Activated CD8-positive, alpha-beta memory T cell treated with anti-CD3 and anti-CD28 coated beads for 24 hours (primary cell): ENCODE measurements around the gene HK1.

Experiments used
- DNase-seq: peaks from one replicate; pipeline ENCODE4 v3.0.0-alpha.2; 2020

The HK1 gene

DNA sequence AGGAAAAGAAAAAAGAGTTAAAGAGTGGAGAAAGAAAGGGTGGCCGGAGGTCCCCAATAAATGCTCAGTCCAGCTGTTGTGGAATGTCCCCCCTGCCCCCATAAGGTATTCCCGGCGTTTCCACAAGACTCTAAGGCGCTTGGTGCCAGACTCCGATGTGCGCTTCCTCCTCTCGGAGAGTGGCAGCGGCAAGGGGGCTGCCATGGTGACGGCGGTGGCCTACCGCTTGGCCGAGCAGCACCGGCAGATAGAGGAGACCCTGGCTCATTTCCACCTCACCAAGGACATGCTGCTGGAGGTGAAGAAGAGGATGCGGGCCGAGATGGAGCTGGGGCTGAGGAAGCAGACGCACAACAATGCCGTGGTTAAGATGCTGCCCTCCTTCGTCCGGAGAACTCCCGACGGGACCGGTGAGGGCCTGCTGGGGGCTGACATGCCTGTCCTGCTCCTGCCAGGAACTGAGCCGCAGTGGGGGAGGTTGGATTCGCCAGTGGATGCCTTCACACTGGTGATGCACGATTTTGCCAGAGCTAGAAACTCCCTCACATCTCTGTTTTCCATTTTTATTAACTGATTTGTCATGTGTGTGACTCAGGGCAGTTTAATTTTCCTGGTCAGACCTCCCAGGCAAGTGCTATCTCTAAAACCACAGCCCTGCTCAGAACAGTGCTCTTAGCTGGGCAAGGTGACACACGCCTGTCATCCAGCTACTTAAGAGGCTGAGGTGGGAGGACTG, 104.3 kb downstream of the HK1 start:
- no peak for DNase-seq

DNA sequence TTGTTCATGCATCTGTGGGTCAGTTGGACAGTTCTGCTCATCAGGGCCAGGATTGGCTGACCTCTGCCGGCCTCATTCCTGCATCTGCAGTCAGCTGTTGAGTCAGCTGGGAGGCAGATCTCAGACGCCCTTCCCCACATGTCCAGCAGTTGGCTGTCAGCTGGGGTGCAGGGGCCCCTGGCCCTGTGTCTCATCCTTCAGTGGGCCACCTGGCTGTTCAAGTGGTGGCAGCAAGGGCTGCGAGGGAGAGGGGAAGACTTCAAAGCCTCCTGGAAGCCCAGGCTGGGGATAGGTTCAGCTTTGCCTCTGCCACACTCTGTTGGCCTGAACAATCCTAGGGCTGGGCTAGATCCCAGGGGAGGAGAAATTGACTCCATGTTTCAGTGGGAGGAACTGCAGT, 105.3 kb downstream of the HK1 start:
- DNase-seq: no peak

DNA sequence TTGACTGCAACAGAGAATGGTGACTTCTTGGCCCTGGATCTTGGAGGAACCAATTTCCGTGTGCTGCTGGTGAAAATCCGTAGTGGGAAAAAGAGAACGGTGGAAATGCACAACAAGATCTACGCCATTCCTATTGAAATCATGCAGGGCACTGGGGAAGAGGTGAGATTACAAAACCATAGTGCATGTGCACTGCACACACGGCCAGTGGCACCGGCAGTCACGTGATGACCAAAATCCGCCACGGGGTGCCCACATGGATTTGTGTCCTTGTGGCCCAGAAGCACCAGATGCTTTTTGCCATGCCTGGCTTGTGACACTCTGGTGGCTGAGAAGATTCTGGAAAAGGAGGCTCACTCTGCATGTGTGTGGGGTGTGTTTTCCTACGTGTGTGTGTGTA, 106.0 kb downstream of the HK1 start:
- no peak for DNase-seq

GRCh38 chr10:69385454-69386350, 107.4 kb downstream of the HK1 start:
- no peak for DNase-seq

DNA sequence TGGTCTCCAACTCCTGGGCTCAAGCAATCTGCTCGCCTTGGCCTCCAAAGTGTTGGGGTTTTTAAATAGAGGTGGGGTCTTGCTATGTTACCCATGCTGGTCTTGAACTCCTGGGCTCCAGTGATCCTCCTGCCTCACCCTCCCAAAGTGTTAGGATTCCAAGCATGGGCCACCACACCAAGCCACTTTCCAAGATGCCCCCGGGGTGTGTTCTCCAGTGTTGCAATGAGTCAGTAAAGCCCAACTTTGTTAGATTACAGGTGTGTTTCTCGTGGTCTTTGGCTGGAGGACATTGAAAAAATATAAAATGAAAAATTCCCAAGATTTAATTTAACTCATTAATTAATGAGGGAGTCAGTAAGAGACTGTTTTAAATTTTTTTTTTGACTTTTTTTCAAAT, 109.2 kb downstream of the HK1 start:
- DNase-seq: no peak

- DNase-seq: no peak
These were observed 110.2 kb downstream of the HK1 start for GRCh38 chr10:69388488-69388887.

DNA sequence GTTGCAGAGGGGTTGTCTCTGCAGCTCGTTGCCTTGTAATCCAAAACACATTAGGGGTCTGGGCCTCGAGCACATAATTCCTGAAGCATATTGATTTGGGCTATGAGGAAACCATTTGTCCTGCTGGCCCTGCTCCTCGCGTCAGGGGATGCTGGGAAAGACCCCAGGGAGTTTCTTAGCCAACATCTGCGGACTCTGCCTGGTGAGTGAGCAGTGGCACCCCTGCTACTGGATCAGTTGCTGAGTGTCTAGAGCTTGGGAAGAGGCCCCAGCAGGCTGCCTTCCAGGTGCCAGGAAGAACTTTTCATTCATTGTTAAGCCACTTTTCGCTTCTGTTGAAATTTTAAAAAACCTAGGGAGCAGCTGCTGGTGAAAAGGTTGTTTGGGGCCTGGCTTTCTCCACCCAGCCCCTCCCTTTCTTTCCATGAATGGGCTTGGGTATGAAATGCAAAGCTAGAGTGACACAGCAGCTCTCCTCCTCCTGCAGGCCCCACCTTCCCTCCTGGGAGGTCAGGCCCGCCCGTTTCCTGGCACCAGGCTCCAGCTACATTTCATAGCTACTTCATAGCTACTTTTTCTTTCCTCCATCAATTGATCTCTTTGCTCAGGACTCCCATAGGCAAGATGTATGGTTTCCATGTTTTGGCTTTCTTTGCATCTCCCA, 111.7 kb downstream of the HK1 start:
- DNase-seq: no peak

DNA sequence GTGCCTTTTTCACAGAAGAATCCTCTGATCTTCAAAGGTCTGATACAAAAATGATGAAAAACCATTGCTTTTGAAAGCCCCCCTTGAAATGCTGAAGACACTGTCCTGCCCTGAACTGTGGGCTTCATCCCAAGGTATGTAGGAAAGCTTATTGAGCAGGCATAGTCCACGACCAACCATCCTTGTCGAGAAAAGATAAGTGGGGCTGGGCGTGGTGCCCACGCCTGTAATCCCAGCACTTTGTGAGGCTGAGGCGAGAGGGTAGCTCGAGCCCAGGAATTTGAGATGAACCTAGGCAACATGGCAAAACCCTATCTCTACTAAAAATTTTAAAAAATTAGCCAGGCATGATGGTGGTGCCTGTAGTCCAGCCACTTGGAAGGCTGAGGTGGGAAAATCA, 112.9 kb downstream of the HK1 start:
- DNase-seq: no peak

GRCh38 chr10:69392481-69393000, 114.2 kb downstream of the HK1 start:
- peak; percentile 88 for DNase-seq

DNA sequence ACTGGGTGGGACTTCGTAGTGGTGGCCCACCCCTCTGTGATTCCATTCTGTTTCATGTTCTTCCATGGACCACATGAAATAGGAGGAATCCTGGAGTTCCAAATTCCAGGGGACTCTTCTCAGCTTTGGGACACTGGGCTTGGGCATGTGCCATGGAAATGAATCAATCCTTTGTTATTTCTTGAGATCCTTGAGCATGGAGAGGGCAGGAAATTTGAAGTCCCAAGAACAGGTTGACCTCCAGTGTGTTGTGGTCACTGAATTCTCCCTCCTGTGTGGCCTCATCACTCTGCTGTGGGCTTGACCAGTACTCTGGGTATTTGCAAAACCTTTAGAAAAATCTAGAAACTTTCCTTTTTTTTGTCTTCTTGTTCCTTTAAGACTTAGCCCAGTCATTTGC, 115.7 kb downstream of the HK1 start:
- no peak for DNase-seq

DNA sequence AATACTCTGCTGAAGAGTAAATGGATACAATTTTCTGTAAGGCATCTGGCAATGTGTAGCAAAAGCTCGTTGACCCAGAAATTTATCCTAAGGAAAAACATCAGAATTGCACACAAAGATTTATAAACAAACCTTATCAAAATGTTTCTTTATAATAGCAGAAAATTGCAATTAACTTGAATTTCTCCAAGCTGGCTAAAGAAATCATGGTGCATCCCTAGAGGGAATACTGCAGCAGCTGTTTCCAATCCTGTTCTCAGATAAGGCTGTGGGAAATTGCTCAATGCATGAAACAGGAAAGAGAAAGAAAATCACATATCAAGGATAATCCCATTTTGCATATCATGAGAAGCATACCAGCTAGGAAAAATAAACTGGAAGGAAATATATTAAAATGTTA, 119.7 kb downstream of the HK1 start:
- DNase-seq: no peak

- no peak for DNase-seq
These were observed 120.2 kb downstream of the HK1 start for GRCh38 chr10:69398466-69398865.

DNA sequence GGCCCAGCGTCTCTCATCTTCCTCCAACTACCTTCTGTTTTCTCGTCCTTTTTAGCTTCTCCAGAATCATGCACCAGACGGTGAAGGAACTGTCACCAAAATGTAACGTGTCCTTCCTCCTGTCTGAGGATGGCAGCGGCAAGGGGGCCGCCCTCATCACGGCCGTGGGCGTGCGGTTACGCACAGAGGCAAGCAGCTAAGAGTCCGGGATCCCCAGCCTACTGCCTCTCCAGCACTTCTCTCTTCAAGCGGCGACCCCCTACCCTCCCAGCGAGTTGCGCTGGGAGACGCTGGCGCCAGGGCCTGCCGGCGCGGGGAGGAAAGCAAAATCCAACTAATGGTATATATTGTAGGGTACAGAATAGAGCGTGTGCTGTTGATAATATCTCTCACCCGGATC, 122.6 kb downstream of the HK1 start:
- DNase-seq: no peak

- DNase-seq: no peak
These were observed 123.1 kb downstream of the HK1 start for GRCh38 chr10:69401416-69401815.

DNA sequence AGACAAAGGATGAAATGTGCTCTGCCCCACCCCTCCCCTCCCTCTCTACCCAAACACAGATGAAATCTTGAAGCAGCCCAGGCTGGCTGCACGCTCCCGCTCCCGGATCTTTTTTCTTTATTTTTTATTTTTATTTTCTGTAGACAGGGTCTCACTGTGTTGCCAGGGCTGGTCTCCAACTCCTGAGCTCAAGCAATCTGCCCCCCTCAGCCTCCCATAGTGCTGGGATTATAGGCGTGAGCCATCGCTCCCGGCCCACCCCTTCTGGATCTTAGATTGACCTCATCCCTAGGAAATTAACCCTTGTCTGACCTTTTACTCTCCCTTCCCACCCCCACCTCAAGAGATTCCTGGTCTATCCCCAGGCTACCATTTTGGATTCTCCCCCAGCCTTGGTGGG, 124.1 kb downstream of the HK1 start:
- no peak for DNase-seq

DNA sequence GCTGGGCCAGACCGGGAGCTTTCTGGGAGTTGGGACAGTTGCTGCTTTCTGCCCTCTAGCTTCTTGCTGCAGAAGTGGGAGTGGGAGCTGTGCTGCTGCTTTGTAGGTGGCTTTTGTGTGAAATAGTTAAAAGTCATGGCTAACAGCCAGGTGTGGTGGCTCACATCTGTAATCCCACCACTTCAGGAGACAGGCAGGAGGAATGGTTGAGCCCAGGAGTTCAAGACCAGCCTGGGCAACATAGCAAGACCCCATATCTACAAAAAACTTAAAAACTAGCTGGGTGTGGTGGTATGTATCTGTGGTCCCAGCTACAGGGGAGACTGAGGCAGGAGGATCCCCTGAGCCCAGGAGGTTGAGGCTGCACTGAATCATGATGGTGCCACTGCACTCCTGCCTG, 124.8 kb downstream of the HK1 start:
- no peak for DNase-seq

- DNase-seq: no peak
These were observed 125.2 kb downstream of the HK1 start for GRCh38 chr10:69403519-69403918.

DNA sequence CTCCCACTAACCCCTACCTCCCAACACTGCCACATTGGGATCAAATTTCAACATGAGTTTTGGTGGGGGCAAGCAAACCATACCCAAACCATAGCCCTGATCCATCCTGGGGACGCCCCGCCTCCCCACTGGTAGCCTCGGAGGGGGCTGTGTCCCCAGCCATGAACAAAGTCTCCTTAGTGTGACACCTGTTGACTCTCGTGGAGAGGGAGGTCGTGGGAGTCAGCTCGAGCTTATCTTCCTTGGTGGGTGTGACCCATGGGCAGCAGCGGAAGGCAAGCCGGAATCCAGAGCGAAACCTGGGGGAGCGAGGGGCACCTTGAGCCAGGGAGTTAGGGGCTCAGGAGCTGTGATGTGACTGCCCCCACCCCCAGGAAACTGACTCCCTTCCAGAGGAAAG, 126.5 kb downstream of the HK1 start:
- no peak for DNase-seq

- no peak for DNase-seq
These were observed 126.9 kb downstream of the HK1 start for GRCh38 chr10:69405221-69405620.

GRCh38 chr10:69406302-69406811, 128.1 kb downstream of the HK1 start:
- DNase-seq: no peak

GRCh38 chr10:69406816-69407580, 128.7 kb downstream of the HK1 start:
- no peak for DNase-seq

GRCh38 chr10:69407621-69408301, 129.5 kb downstream of the HK1 start:
- DNase-seq: peak; percentile 68
